Stimulated activated CD8-positive, alpha-beta memory T cell treated with anti-CD3 and anti-CD28 coated beads, Interleukin-15, amount 100 ng/mL, for 48 hours (primary cell): ENCODE measurements around the gene AAMP.

ENCODE experiments used
- DNase-seq, 2 donors: peaks; one replicate each; pipeline ENCODE4 v3.0.0-alpha.2; 2020; ENCODE audit warnings: low read depth in 2 of 2

Gene AAMP

GRCh38 chr2:218260166-218260565, 9.8 kb downstream of the AAMP start:
- no peak for DNase-seq

- DNase-seq: no peak
Measured at GRCh38 chr2:218259099-218259961, 10.6 kb downstream of the AAMP start.

GRCh38 chr2:218257390-218257981, 12.5 kb downstream of the AAMP start:
- peak; percentile 48 to 60 for DNase-seq

GRCh38 chr2:218256612-218257350, 13.2 kb downstream of the AAMP start:
- DNase-seq: no peak

GRCh38 chr2:218255446-218255845, 14.5 kb downstream of the AAMP start:
- no peak for DNase-seq

- no peak for DNase-seq
Measured at GRCh38 chr2:218253232-218253625, 16.7 kb downstream of the AAMP start.

- no peak for DNase-seq
Measured at GRCh38 chr2:218252509-218253231, 17.3 kb downstream of the AAMP start.

- DNase-seq: no peak
Measured at GRCh38 chr2:218249691-218250090, 20.2 kb downstream of the AAMP start.

GRCh38 chr2:218245214-218245613, 24.7 kb downstream of the AAMP start:
- DNase-seq: no peak

- no peak for DNase-seq
Measured at GRCh38 chr2:218244665-218245064, 25.3 kb downstream of the AAMP start.

- DNase-seq: no peak
Measured at GRCh38 chr2:218244204-218244603, 25.7 kb downstream of the AAMP start.

- DNase-seq: no peak
Measured at GRCh38 chr2:218238887-218239286, 31.1 kb downstream of the AAMP start.

- DNase-seq: no peak
Measured at GRCh38 chr2:218236829-218237228, 33.1 kb downstream of the AAMP start.

- no peak for DNase-seq
Measured at GRCh38 chr2:218235017-218235416, 34.9 kb downstream of the AAMP start.

- no peak for DNase-seq
Measured at GRCh38 chr2:218234521-218234920, 35.4 kb downstream of the AAMP start.

GRCh38 chr2:218233543-218233942, 36.4 kb downstream of the AAMP start:
- no peak for DNase-seq

- DNase-seq: peak; percentile 25 to 27
Measured at GRCh38 chr2:218230882-218231281, 39.1 kb downstream of the AAMP start.

- DNase-seq: peak in 1 of 2 donors; percentile 12
Measured at GRCh38 chr2:218229851-218230250, 40.1 kb downstream of the AAMP start.

GRCh38 chr2:218229239-218229638, 40.7 kb downstream of the AAMP start:
- DNase-seq: peak in 1 of 2 donors; percentile 31

GRCh38 chr2:218228366-218229090, 41.4 kb downstream of the AAMP start:
- no peak for DNase-seq

- DNase-seq: no peak
Measured at GRCh38 chr2:218226903-218227302, 43.0 kb downstream of the AAMP start.
